GM23248 (cell line): ENCODE results near the gene PROCR.

ENCODE experiments used
- EZH2 ChIP-seq: fragments of 200-600 bp; sonication (generic); IDR thresholded peaks from 2 replicates; pipeline ENCODE4 v1.6.1; 2018; ENCODE audit warnings: antibody characterized with exemption, mild to moderate bottlenecking; ENCODE audit not compliant: insufficient read depth, poor library complexity, severe bottlenecking
- EZH2phosphoT487 ChIP-seq: fragments of 200-600 bp; sonication (generic); IDR thresholded peaks from 2 replicates; pipeline ENCODE4 v1.6.1; 2018; ENCODE audit warnings: antibody characterized with exemption, moderate library complexity, mild to moderate bottlenecking, low read depth; ENCODE audit not compliant: insufficient read depth

GRCh38 chr20:35146920-35147574, 24.8 kb upstream of the PROCR start, which contains the start of gene EDEM2:
- TF ChIP-seq EZH2, result no peak
- TF ChIP-seq EZH2phosphoT487, result no peak
